Hepatic stellate cell (primary cell): ENCODE data around the gene SWSAP1.

Experiments
- DNase-seq: peaks from one replicate; pipeline ENCODE4 v3.0.0; 2011; ENCODE audit warnings: low spot score

Gene SWSAP1

DNA sequence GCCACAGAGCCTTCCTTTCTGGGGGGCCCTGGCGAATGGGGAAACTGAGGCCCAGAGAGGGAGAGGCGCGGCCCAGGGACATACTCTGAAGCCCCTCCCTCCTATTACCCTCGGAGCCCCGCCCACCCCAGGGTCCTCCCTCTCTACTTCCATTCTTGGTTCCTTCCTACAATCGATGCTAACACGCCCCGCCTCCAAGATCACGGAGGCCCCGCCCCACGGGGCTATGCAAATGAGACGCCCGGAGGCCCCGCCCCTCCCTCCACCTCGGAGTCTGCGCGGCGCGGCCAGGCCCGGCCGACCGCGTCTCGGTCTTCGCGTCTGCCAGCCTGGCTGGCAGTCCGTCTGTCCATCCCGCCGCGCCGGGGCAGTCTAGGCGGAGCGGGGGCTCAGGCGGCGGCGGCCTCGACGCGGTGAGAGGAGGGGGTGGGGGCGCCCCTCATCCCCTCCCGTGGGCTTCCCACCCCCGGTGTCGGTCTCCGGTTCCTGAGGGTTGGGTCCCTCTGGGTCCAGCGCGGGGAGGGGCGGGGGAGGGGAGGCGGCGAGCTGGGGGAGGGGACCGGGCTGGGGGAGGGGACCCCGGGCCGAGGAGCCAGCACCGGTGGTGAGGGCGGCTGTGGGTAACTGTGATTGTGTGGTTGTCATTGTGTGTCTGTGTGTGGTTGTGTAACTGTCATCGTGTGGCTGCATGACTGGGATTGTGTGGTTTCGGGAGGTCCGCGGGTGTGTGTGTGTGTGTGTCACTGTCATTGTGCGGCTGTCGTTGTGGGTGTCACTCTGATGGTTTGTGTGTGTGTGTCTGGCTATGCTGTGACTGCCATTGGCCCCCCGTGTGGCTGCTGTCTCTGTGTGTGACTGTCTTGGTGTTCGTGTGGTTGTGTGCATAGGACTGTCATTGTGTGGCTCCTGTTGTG is 19.0 kb upstream of the SWSAP1 start, which contains the start of gene PLPPR2:
Gene PLPPR2 (plus strand): TSS at position 273 of the 914 bp plus-strand sequence. CDS start 2,242 bp downstream, outside the sequence.
- peak; percentile 95 for DNase-seq

- DNase-seq = no peak
These were observed 18.4 kb upstream of the SWSAP1 start for GRCh38 chr19:11356074-11356397.

DNA sequence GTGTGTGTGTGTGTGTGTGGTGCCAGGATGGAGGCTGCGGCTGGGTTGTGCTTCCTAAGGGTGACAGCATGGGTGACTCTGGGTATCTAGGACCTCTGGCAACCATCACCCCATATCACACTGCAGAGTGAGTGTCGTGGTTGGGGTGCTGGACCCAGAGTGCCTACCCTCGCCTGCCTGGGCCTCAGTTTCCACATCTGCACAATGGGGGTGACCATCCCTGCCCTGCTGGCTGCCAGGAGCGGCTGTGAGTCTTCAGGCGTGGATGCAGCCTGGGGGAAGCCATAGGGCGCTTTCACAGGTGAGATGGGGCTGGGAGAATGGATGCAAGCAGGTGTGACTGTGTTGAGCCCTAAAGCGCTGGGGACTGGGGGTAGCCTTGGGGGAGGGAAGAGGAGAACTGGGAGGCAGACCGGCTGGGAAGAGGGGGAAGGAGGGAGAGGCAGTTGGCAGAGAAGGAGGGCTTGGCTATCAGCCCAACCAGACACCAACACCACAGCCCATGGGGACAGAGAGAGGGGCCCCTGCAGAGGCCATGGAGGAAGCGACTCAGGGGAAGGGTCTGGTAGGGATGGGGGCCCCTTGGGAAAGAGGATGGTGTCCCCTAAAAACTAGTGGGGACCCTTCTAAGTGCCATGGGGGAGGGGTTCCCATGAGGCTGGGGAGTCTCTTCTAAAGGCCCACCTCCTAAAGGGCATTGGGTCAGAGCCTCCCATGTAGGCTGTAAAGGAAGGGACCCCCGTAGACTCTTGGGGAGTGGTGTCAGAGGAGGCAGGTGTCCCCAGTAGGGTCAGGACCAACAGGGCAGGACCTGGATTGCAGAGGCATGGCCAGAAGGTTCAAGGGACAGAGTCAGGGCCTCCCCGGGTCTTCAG is 17.6 kb upstream of the SWSAP1 start:
- no peak for DNase-seq

DNA sequence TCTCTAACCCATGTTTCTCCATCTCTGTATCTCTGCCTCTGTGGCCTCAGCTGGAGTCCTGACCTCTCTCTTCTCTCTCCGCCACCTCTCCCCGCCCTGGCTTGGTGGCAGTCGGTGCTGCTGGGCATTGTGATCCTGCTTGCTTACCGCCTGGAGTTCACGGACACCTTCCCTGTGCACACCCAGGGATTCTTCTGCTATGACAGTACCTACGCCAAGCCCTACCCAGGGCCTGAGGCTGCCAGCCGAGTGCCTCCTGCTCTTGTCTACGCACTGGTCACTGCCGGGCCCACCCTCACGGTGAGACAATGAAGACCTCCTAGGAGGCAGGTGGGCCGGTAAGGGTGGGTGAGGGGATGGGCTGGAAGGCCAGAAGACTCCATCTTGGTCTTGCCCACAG is 15.0 kb upstream of the SWSAP1 start:
- DNase-seq = no peak

DNA sequence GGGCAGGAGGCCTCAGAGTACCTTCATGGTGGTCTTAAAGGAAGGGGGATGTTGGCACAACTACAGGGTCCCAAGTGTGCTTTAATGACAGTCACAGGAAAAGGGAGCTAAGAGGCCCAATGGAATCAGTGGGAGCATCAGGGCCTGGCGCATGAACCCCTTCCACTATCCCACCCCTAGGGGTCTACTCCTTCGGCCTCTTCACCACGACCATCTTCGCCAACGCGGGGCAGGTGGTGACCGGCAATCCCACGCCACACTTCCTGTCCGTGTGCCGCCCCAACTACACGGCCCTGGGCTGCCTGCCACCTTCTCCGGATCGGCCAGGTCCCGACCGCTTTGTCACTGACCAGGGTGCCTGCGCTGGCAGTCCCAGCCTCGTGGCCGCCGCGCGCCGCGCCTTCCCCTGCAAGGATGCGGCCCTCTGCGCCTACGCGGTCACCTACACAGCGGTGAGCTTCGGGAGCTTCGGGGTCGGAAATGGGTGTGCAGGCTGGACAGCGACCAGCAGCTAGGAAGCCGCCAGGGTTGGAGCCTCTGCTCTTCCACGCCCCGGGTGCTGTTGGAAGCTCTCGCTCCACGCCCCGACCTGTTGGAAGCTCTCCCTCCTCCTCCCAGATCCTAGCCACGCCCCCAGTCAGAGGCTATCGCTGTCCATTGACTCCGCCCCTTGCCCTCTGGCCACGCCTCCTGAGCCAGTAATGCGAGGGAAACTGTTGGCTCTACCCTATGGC is 13.3 kb upstream of the SWSAP1 start:
- DNase-seq = no peak

- no peak for DNase-seq
These were observed 12.4 kb upstream of the SWSAP1 start for GRCh38 chr19:11361771-11362731.

- no peak for DNase-seq
These were observed 10.6 kb upstream of the SWSAP1 start for GRCh38 chr19:11363881-11364280.

- no peak for DNase-seq
These were observed 10.1 kb upstream of the SWSAP1 start for GRCh38 chr19:11364296-11364904.

GRCh38 chr19:11364935-11365334 is 9.5 kb upstream of the SWSAP1 start:
- DNase-seq = no peak

DNA sequence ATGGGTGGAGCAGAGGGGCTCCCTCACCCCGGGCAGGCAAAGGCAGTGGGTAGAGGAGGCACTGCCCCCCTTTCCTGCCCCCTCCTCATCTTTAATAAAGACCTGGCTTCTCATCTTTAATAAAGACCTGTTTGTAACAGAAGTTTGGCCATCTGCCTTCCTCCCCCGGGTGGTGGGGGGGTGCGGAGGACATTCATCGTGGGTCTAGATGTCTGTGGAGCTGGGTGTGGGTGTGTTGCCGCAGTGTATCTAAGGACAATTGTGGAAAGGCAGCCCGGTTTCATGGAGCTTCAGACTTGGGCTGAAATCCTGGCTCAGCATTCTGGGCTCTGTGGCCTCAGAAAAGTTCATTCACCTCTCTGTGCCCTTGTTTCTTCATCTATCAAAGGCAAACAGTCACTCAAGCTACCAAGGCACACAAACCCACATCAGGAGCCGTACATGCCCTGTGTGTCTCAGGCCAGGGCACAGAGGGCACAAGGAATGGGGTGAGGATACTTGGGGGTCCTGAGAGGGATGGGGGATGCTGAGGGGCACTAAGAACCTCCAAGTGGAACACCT is 8.8 kb upstream of the SWSAP1 start:
- DNase-seq = no peak

GRCh38 chr19:11367528-11367927 is 6.9 kb upstream of the SWSAP1 start:
- DNase-seq = no peak

DNA sequence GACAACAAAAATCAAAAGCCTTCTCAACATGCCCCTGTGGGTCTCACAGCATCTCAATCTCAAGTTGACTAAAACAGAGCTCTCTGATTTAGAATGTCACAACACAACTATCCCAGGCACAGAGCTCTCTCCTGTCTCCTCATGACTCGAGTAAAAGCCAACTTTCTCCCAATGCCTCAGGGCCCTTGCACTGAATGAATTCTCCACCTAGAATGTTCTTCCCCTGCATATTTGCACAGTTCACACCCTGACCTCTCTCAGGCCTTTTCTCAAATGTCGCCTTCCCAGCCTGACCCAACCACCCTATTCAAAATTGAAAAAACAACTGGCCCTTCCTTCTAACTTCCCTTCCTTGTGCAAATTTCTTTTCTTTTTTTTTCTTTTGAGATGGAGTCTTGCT is 3.7 kb upstream of the SWSAP1 start:
- no peak for DNase-seq

DNA sequence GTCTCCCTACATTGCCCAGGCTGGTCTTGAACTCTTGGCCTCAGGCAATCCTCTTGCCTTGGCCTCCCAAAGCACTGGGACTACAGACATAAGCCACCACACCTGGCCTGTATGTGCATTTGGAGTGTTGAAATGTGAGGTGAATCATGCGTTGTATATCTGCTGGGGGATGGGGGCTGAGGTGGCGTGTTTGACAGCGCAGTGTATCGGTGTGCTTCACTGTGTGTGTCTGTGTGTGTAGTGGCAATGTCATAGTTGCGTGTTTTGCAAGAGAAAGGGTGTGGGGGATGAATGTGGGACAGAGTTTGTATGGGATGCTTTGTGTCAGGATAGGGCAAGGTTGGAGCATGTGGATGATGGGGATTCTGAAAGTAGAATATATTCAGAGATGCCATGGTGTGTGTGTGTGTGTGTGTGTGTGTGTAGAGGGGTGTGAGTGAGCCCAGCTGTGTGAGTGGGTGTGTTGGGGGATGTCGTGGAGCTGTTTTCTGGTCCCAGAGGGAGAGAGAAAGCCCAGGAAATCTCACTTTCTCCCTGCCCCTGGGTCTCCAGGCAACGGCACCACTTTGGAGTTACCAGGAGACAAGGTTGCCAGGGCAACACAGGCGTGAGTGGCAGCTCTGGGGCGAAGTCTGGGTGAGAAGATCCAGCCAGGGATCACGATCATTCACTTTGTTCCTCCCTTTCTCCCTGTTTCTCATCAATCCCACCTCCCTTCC is 1.1 kb upstream of the SWSAP1 start:
- peak; percentile 63 for DNase-seq

GRCh38 chr19:11373885-11374432 is 507 bp upstream of the SWSAP1 start:
- no peak for DNase-seq

DNA sequence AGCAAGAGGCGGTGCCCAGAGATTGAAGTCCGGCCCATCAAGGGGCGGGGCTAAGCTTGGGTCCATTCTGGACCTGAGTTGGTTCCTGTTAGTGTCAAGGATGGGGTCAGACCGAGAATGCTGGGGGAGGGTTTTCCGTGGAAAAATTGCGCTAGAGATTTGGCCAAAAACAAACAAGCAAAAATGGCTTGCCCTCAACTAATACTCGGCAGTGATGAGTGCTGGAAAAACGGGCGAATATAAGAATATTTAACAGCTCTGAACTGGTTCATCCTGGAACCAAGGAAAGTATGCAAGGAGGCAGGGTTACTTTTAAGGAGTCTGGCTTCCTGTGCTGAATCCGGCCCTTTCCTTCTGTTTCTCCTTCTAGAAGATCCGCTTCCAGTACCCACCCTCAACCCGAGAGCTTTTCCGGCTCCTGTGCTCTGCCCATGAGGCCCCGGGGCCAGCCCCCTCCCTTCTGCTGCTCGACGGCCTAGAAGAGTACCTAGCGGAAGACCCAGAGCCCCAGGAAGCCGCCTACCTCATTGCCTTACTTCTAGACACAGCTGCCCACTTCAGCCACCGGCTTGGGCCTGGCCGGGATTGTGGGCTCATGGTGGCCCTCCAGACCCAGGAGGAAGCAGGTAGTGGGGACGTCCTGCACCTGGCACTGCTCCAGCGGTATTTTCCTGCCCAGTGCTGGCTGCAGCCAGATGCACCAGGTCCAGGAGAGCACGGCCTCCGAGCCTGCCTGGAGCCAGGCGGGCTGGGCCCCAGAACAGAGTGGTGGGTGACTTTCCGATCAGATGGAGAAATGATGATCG is 880 bp downstream of the SWSAP1 start:
- DNase-seq = no peak

- peak; percentile 75 for DNase-seq
These were observed 2.8 kb downstream of the SWSAP1 start for GRCh38 chr19:11377237-11377636.

- DNase-seq = no peak
These were observed 3.3 kb downstream of the SWSAP1 start for GRCh38 chr19:11377756-11378155.
